Astrocyte of the spinal cord (primary cell): ENCODE measurements around the gene PPM1A.

Experiments
- DNase-seq: peaks from one replicate; pipeline ENCODE4 v3.0.0; 2011; ENCODE audit warnings: low read depth, low spot score
- H3K4me3 ChIP-seq: 2 replicates; pipeline ENCODE4 v1.5.1; 2011; ENCODE audit warnings: low read depth, mild to moderate bottlenecking, low read length, moderate library complexity
- CTCF ChIP-seq: IDR thresholded peaks from 2 replicates; pipeline ENCODE4 v1.5.1; 2012; ENCODE audit warnings: low read depth, mild to moderate bottlenecking, low read length, inconsistent platforms
- in situ Hi-C: cut with HindIII; loops from 2 replicates; pipeline ENCODE4 v1.10.0; 2017; ENCODE audit warnings: low sequenced_read_pairs

PPM1A gene

GRCh38 chr14:60215520-60216420 is 33.3 kb upstream of the PPM1A start:
- no peak overlapping the region for H3K4me3 ChIP-seq
- DNase-seq = no peak
- no peak for TF ChIP-seq CTCF

GRCh38 chr14:60217713-60218112 is 31.3 kb upstream of the PPM1A start:
- DNase-seq = no peak
- no peak overlapping the region for H3K4me3 ChIP-seq
- no peak for TF ChIP-seq CTCF
- in situ Hi-C loops = no loop called here

More at GRCh38 chr14:60215520-60216420, 33.3 kb upstream of the PPM1A start:
- in situ Hi-C loops = no loop called here

GRCh38 chr14:60220084-60220483 is 28.9 kb upstream of the PPM1A start:
- no peak overlapping the region for H3K4me3 ChIP-seq
- TF ChIP-seq CTCF = no peak
- no peak for DNase-seq
- in situ Hi-C loops = no loop called here

GRCh38 chr14:60220917-60221316 is 28.1 kb upstream of the PPM1A start:
- H3K4me3 ChIP-seq = no peak overlapping the region
- TF ChIP-seq CTCF = no peak
- in situ Hi-C loops = no loop called here
- no peak for DNase-seq

- in situ Hi-C loops = no loop called here
- H3K4me3 ChIP-seq = no peak overlapping the region
- DNase-seq = no peak
- no peak for TF ChIP-seq CTCF
Measured at GRCh38 chr14:60221457-60221856, 27.6 kb upstream of the PPM1A start.

GRCh38 chr14:60222820-60223219 is 26.2 kb upstream of the PPM1A start:
- no peak for DNase-seq
- no peak for TF ChIP-seq CTCF
- in situ Hi-C loops = no loop called here
- no peak overlapping the region for H3K4me3 ChIP-seq
